HCT116 (cell line): ENCODE measurements around the gene CDA.

Source experiments
- YY1 ChIP-seq: IDR thresholded peaks from 2 replicates; pipeline ENCODE4 v1.6.1; 2011; ENCODE audit warnings: low read length, low read depth, moderate library complexity, mild to moderate bottlenecking; ENCODE audit not compliant: insufficient replicate concordance; ENCODE audit errors: extremely low read depth
- ZNF274 ChIP-seq: fragments of 200-500 bp; sonication (Bioruptor generic); IDR thresholded peaks from 2 replicates; pipeline ENCODE4 v1.6.1; 2014; ENCODE audit warnings: mild to moderate bottlenecking, low read depth, low read length, inconsistent platforms
- TF ChIP-seq, protein P1 (sequence below), 3 experiments: fragments of 200-600 bp in 1 of 3; sonication (generic) in 1 of 3; IDR thresholded peaks in 2 of 3; conservative IDR thresholded peaks in 1 of 3; 2 replicates each; pipeline ENCODE4 v1.5.1; 2012 to 2017; ENCODE audit warnings: low read depth in 2 of 3, low read length in 2 of 3, antibody characterized with exemption in 1 of 3, borderline replicate concordance in 1 of 3, control low read depth in 1 of 3, mild to moderate bottlenecking in 1 of 3, mixed read lengths in 1 of 3, mixed run types in 1 of 3, moderate library complexity in 1 of 3; ENCODE audit not compliant: insufficient read depth in 1 of 3

DNA sequence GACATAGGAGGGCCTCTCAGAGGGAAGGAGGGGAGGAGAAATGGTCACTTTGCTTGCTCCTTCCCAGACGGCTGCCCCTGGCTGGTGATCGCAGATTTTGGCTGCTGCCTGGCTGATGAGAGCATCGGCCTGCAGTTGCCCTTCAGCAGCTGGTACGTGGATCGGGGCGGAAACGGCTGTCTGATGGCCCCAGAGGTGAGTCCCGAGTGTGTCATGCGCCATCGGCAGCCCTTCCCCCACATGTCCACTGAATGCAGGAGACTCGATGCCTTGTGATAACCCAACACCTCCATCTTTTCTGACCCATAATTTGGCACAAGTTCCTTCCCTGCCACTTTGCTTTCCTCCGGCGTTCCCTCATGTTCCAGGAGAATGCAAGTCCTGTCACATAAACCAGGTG, 59.5 kb downstream of the CDA start:
- TF ChIP-seq, protein P1, sequence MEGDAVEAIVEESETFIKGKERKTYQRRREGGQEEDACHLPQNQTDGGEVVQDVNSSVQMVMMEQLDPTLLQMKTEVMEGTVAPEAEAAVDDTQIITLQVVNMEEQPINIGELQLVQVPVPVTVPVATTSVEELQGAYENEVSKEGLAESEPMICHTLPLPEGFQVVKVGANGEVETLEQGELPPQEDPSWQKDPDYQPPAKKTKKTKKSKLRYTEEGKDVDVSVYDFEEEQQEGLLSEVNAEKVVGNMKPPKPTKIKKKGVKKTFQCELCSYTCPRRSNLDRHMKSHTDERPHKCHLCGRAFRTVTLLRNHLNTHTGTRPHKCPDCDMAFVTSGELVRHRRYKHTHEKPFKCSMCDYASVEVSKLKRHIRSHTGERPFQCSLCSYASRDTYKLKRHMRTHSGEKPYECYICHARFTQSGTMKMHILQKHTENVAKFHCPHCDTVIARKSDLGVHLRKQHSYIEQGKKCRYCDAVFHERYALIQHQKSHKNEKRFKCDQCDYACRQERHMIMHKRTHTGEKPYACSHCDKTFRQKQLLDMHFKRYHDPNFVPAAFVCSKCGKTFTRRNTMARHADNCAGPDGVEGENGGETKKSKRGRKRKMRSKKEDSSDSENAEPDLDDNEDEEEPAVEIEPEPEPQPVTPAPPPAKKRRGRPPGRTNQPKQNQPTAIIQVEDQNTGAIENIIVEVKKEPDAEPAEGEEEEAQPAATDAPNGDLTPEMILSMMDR (IDR thresholded peaks at IDR 0.05 in 2 of 3, conservative IDR thresholded peaks at IDR 0.05 in 1 of 3; ENCODE audit: borderline replicate concordance in 1 of 3, insufficient read depth in 1 of 3, low read depth in 2 of 3, low read length in 2 of 3), result no peak
- TF ChIP-seq YY1 (no peak), ZNF274 (no peak)
